ENCODE measurements around the gene PXMP4.

GRCh38 chr20:33702861-33703260 lies 17.2 kb downstream of the PXMP4 start:
- TF ChIP-seq PRDM6 (tag by site-specific recombination; IDR thresholded peaks at IDR 0.05) (no peak), ZNF585B (tag by site-specific recombination; IDR thresholded peaks at IDR 0.05) (no peak), CTCF (tag by site-specific recombination; IDR thresholded peaks at IDR 0.05) (no peak), BCL6B (tag by site-specific recombination; IDR thresholded peaks at IDR 0.05) (0 out of 2 replicates have a peak, but pooled peaks have one; percentile 29), ZNF580 (tag by site-specific recombination; IDR thresholded peaks at IDR 0.05) (no peak), ZNF660 (tag by site-specific recombination; IDR thresholded peaks at IDR 0.05) (no peak), ZSCAN30 (tag by site-specific recombination; IDR thresholded peaks at IDR 0.05) (no peak), ZNF362 (tag by site-specific recombination; IDR thresholded peaks at IDR 0.05) (no peak)

Measured in HEK293 (cell line).